HEK293T (cell line): ENCODE data around the gene ZCCHC4.

Experiments used
- CTCF ChIA-PET: fragments of 350-600 bp; formaldehyde crosslinking; extraction: SDS; loops from one replicate; lab custom pipeline; 2021; ENCODE audit warnings: antibody characterized with exemption, inconsistent platforms; lab: Yijun Ruan, JAX
- POLR2A ChIA-PET: fragments of 350-600 bp; formaldehyde crosslinking; extraction: SDS; loops from one replicate; lab custom pipeline; 2020; ENCODE audit warnings: antibody characterized with exemption, inconsistent platforms; lab: Yijun Ruan, JAX
- DNase-seq: peaks from one replicate; pipeline ENCODE4 v3.0.0; 2012; ENCODE audit warnings: mixed read lengths; ENCODE audit errors: extremely low spot score
- BHLHE40 ChIP-seq: fragments of 450-650 bp; IDR thresholded peaks from 2 replicates; pipeline ENCODE4 v1.6.1; 2016; ENCODE audit warnings: mild to moderate bottlenecking, moderate library complexity, borderline replicate concordance
- CTBP1 ChIP-seq: fragments of 450-650 bp; IDR thresholded peaks from 2 replicates; pipeline ENCODE4 v1.6.1; 2016; ENCODE audit warnings: borderline replicate concordance
- ELF4 ChIP-seq: fragments of 450-650 bp; IDR thresholded peaks from 2 replicates; pipeline ENCODE4 v1.6.1; 2017; ENCODE audit warnings: antibody characterized with exemption
- FOXA1 ChIP-seq: fragments of 450-650 bp; IDR thresholded peaks from 2 replicates; pipeline ENCODE4 v1.6.1; 2016; ENCODE audit warnings: mild to moderate bottlenecking
- FOXK2 ChIP-seq: fragments of 450-650 bp; IDR thresholded peaks from 2 replicates; pipeline ENCODE4 v1.6.1; 2016; ENCODE audit warnings: mild to moderate bottlenecking
- FOXM1 ChIP-seq: fragments of 450-650 bp; IDR thresholded peaks from 2 replicates; pipeline ENCODE4 v1.6.1; 2017; ENCODE audit warnings: mild to moderate bottlenecking, borderline replicate concordance
- L3MBTL2 ChIP-seq: fragments of 450-650 bp; conservative IDR thresholded peaks from 2 replicates; pipeline ENCODE4 v1.6.1; 2016; ENCODE audit warnings: mild to moderate bottlenecking
- LEF1 ChIP-seq: fragments of 450-650 bp; IDR thresholded peaks from 2 replicates; pipeline ENCODE4 v1.6.1; 2017; ENCODE audit warnings: mild to moderate bottlenecking, borderline replicate concordance
- NFRKB ChIP-seq: fragments of 450-650 bp; IDR thresholded peaks from 2 replicates; pipeline ENCODE4 v1.6.1; 2016; ENCODE audit warnings: mild to moderate bottlenecking, moderate library complexity
- PKNOX1 ChIP-seq: fragments of 450-650 bp; IDR thresholded peaks from 2 replicates; pipeline ENCODE4 v1.6.1; 2016
- SP1 ChIP-seq: fragments of 450-650 bp; IDR thresholded peaks from 2 replicates; pipeline ENCODE4 v1.6.1; 2017
- TARDBP ChIP-seq: fragments of 450-650 bp; IDR thresholded peaks from 2 replicates; pipeline ENCODE4 v1.6.1; 2016
- ZNF384 ChIP-seq: fragments of 450-650 bp; IDR thresholded peaks from 2 replicates; pipeline ENCODE4 v1.6.1; 2016

ZCCHC4 gene

GRCh38 chr4:25406081-25406692, 93.6 kb downstream of the ZCCHC4 start:
- TF ChIP-seq BHLHE40, result no peak
- no peak for TF ChIP-seq ZNF384
- no peak for DNase-seq
- POLR2A ChIA-PET, result no interaction called here
- CTCF ChIA-PET, result no interaction called here

- ChIA-PET CTCF (interaction anchor here (0.6 kb wide), 1 partner anchor 153 kb away, joined by 3 read pairs; no protein-coding TSS in a partner anchor), POLR2A (no interaction called here)
- TF ChIP-seq LEF1, result no peak
- DNase-seq, result no peak
Observed at GRCh38 chr4:25410820-25411529, 98.4 kb downstream of the ZCCHC4 start.

GRCh38 chr4:25413261-25413660, 100.7 kb downstream of the ZCCHC4 start:
- CTCF ChIA-PET, result interaction anchor here (1.1 kb wide), 1 partner anchor 28 kb away, joined by 3 read pairs; no protein-coding TSS in a partner anchor
- no peak for TF ChIP-seq FOXA1
- no peak for TF ChIP-seq CTBP1
- no peak for TF ChIP-seq SP1
- no peak for TF ChIP-seq ZNF384
- TF ChIP-seq FOXK2, result no peak
- TF ChIP-seq PKNOX1, result no peak
- no peak for TF ChIP-seq ELF4
- no peak for TF ChIP-seq TARDBP
- POLR2A ChIA-PET, result no interaction called here
- no peak for DNase-seq

- POLR2A ChIA-PET, result interaction anchor here (1.1 kb wide), 1 partner anchor 17 kb away, joined by 3 read pairs; no protein-coding TSS in a partner anchor
- no peak for DNase-seq
- TF ChIP-seq BHLHE40 (no peak), FOXM1 (no peak), NFRKB (no peak), FOXK2 (no peak), SP1 (no peak), ELF4 (no peak), L3MBTL2 (no peak), PKNOX1 (no peak), TARDBP (no peak)
- CTCF ChIA-PET, result no interaction called here
Observed at GRCh38 chr4:25417014-25417413, 104.4 kb downstream of the ZCCHC4 start.
